ENCODE data around the gene GSN. TPM values are rescaled to one million over a fixed set of nuclear protein-coding genes. Genes with fewer than 3 reads are reported as not detected.

The GSN gene
- total RNA-seq, 1 donor from 2014 or later, result 855 TPM

GRCh38 chr9:121313458-121314152, 45.6 kb downstream of the GSN start:
- intact Hi-C loops (cut with DNase I), result loop anchor here (10.0 kb wide), 1 partner anchor 221 kb away; no protein-coding TSS in a partner anchor
- DNase-seq (ENCODE audit: low spot score), result peak; percentile 72

DNA sequence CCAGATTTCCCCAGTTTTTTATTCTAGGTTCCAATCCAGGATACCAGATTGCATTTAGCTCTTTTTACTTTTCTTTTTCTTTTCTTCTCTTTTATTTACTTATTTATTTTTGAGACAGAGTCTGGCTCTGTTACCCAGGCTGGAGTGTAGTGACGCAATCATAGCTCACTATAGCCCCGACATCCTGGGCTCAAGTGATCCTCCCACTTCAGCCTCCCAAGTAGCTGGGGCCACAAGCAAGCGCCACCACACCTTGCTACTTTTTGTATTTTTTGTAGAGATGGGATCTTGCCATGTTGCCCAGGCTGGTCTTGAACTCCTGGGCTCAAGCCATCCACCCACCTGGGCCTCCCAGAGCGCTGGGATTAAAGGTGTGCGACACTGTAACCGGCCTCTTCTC, 48.4 kb downstream of the GSN start:
- DNase-seq (ENCODE audit: low spot score), result no peak
- intact Hi-C loops (cut with DNase I), result loop anchor here (5.0 to 10.0 kb wide), 2 partner anchors 104 to 218 kb away; no protein-coding TSS in a partner anchor

GRCh38 chr9:121316852-121317373, 49.0 kb downstream of the GSN start:
- DNase-seq (ENCODE audit: low spot score), result no peak

GRCh38 chr9:121317737-121318630, 50.0 kb downstream of the GSN start:
- no peak for DNase-seq (ENCODE audit: low spot score)
- intact Hi-C loops (cut with DNase I), result loop anchor here (5.0 to 10.0 kb wide), 2 partner anchors 106 to 217 kb away; no protein-coding TSS in a partner anchor

More at GRCh38 chr9:121316852-121317373, 49.0 kb downstream of the GSN start:
- intact Hi-C loops (cut with DNase I), result loop anchor here (5.0 to 10.0 kb wide), 2 partner anchors 105 to 218 kb away; no protein-coding TSS in a partner anchor

DNA sequence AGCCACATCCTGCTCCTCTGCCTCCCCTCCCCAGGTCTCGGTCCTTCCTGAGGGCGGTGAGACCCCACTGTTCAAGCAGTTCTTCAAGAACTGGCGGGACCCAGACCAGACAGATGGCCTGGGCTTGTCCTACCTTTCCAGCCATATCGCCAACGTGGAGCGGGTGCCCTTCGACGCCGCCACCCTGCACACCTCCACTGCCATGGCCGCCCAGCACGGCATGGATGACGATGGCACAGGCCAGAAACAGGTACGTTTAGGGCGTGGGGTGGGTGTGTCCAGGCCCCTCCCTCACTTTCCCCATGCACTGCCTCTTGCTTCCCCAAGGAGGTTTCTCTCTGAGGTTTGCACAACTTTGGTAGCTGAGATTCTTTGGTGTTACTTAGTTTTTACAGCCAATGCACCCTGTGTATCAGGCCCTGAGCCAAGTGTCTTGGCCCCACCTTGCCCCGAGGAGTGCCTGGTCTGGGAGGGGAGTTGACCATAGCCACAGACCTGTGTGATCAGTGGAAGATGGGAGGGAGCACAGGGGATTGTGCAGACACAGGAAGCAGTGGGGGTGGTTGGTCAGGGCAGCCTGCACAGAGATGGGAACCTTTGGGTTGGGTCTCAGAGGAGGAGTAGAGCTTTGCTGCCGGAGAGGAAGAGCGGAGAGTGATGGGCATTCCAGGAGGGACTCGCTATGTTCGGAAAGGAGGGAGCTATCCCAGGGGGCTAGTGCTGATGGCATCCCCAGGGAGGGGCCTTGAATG, 50.8 kb downstream of the GSN start:
- peak; percentile 61 for DNase-seq (ENCODE audit: low spot score)
- intact Hi-C loops (cut with DNase I), result loop anchor here (5.0 to 10.0 kb wide), 2 partner anchors 107 to 216 kb away; no protein-coding TSS in a partner anchor

DNA sequence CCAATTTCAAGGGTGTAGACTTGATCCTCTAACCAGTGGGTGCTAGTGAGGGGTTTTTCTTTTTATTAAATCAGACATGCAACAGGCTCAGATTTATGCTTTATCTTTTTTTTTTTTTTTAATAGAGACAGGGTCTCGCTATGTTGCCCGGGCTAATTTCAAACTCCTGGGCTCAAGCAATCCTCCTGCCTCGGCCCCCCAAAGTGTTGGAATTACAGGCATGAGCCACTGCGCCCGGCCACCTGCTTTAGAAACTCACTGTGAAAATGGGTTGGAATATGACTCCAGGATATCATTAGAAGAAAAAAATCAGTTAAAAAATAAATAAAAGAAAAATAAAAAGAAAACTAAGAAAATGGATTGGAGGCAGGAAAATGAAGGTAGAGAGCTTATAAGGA, 51.4 kb downstream of the GSN start:
- DNase-seq (ENCODE audit: low spot score), result peak; percentile 63
- intact Hi-C loops (cut with DNase I), result loop anchor here (5.0 to 10.0 kb wide), 2 partner anchors 107 to 215 kb away; no protein-coding TSS in a partner anchor

- intact Hi-C loops (cut with DNase I), result loop anchor here (2.0 kb wide), 3 partner anchors 18 to 78 kb away; no protein-coding TSS in a partner anchor
- DNase-seq (ENCODE audit: low spot score), result no peak
These were observed 53.1 kb downstream of the GSN start for GRCh38 chr9:121321016-121321503.

DNA sequence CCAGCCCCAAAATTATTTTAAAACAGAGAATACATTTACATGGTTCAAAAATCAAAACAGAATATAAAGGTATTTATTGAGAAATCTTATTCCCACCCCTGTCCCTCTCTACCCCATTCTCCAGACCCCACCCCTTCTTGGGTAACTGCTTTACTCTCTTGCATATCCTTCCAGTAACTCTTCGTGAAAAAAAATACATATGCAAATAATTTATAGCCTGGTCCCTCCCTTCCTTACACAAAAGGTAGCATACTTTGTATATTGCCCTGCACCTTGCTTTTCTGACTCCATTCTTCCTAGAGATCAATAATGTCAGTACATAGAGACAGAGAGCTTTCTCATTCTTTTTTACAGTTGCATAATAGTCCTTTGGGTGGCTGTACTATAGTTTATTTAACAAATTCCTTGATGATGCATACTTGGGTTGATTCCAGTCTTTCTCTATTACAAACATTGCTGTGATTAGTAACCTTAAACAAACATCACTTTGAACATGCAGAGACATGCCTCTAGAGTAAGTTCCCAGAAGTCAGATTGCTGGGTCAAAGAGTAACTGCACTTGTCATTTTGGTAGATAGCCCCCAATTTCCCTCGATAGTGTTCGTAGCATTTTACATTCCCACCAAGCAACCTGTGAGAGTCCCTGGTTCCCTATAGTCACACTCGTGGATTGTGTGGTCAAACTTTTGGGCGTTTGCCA, 54.2 kb downstream of the GSN start:
- DNase-seq (ENCODE audit: low spot score), result no peak
- intact Hi-C loops (cut with DNase I), result no loop called here

GRCh38 chr9:121322737-121323448, 54.9 kb downstream of the GSN start:
- DNase-seq (ENCODE audit: low spot score), result no peak
- intact Hi-C loops (cut with DNase I), result no loop called here

GRCh38 chr9:121323449-121324151, 55.6 kb downstream of the GSN start:
- intact Hi-C loops (cut with DNase I), result no loop called here
- DNase-seq (ENCODE audit: low spot score), result no peak

GRCh38 chr9:121324316-121324715, 56.4 kb downstream of the GSN start:
- no peak for DNase-seq (ENCODE audit: low spot score)
- intact Hi-C loops (cut with DNase I), result no loop called here

- intact Hi-C loops (cut with DNase I), result no loop called here
- no peak for DNase-seq (ENCODE audit: low spot score)
These were observed 56.8 kb downstream of the GSN start for GRCh38 chr9:121324755-121325154.

GRCh38 chr9:121325387-121325786, 57.4 kb downstream of the GSN start:
- intact Hi-C loops (cut with DNase I), result no loop called here
- no peak for DNase-seq (ENCODE audit: low spot score)

GRCh38 chr9:121326130-121326838, 58.3 kb downstream of the GSN start:
- DNase-seq (ENCODE audit: low spot score), result peak; percentile 93
- intact Hi-C loops (cut with DNase I), result loop anchor here (1.0 to 2.0 kb wide), 3 partner anchors 25 to 45 kb away; partner anchors contain the start of gene STOM

GRCh38 chr9:121326901-121327613, 59.1 kb downstream of the GSN start:
- no peak for DNase-seq (ENCODE audit: low spot score)
- intact Hi-C loops (cut with DNase I), result loop anchor here (1.0 to 2.0 kb wide), 3 partner anchors 24 to 45 kb away; partner anchors contain the start of gene STOM

DNA sequence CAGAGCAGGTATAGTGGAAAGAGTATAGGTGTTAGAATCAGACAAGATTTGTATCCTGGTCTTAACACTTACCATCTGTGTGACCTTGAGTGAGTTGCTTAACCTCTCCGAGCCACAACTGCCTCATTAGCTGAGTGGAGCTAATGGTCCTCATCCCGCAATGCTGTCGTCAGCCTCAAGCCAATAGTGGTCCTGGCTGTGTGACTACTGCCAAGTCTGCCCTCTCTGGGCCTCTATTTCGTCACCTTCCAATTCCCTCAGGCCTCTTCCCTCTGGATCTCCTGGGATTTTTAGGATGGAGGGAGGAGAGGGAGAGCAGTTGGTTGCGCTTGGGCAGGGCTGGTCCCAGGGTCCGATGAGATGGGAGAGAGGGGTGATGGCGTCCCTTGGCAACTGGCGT, 60.5 kb downstream of the GSN start:
- intact Hi-C loops (cut with DNase I), result no loop called here
- DNase-seq (ENCODE audit: low spot score), result no peak
